LNCaP clone FGC (cell line): Measurements from ENCODE around the gene BPIFB3.

ENCODE experiments used
- DNase-seq: peaks from one replicate; pipeline ENCODE4 v3.0.0-alpha.2; 2011; ENCODE audit warnings: low read depth
- H3K4me3 ChIP-seq: 2 replicates; pipeline ENCODE4 v1.5.1; 2011; ENCODE audit warnings: mild to moderate bottlenecking, low read depth, low read length, control low read depth
- TF ChIP-seq, protein P1 (sequence below): IDR thresholded peaks from 2 replicates; pipeline ENCODE4 v1.5.1; 2012; ENCODE audit warnings: mild to moderate bottlenecking; ENCODE audit not compliant: control insufficient read depth, insufficient read depth; ENCODE audit errors: extremely low read depth

BPIFB3 gene

DNA sequence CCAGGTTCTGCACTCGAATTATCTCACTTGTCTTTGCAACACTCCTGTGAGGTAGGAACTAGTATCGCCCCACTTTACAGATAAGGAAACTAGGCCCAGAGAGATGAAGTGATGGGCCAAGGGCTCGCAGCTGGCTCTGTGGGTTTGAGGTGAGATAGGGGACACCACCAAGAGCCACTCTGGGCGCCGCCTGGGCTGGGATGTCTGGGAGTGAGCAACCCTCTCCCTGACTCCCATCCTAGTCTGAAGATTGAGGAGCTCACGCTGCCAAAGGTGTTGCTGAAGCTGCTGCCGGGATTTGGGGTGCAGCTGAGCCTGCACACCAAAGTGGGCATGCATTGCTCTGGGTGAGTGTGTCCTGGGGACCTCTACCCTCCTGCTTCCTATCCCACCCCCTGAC lies 5.4 kb downstream of the BPIFB3 start:
- DNase-seq, result no peak
- TF ChIP-seq, protein P1, sequence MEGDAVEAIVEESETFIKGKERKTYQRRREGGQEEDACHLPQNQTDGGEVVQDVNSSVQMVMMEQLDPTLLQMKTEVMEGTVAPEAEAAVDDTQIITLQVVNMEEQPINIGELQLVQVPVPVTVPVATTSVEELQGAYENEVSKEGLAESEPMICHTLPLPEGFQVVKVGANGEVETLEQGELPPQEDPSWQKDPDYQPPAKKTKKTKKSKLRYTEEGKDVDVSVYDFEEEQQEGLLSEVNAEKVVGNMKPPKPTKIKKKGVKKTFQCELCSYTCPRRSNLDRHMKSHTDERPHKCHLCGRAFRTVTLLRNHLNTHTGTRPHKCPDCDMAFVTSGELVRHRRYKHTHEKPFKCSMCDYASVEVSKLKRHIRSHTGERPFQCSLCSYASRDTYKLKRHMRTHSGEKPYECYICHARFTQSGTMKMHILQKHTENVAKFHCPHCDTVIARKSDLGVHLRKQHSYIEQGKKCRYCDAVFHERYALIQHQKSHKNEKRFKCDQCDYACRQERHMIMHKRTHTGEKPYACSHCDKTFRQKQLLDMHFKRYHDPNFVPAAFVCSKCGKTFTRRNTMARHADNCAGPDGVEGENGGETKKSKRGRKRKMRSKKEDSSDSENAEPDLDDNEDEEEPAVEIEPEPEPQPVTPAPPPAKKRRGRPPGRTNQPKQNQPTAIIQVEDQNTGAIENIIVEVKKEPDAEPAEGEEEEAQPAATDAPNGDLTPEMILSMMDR, result no peak
- no peak overlapping the region for H3K4me3 ChIP-seq

DNA sequence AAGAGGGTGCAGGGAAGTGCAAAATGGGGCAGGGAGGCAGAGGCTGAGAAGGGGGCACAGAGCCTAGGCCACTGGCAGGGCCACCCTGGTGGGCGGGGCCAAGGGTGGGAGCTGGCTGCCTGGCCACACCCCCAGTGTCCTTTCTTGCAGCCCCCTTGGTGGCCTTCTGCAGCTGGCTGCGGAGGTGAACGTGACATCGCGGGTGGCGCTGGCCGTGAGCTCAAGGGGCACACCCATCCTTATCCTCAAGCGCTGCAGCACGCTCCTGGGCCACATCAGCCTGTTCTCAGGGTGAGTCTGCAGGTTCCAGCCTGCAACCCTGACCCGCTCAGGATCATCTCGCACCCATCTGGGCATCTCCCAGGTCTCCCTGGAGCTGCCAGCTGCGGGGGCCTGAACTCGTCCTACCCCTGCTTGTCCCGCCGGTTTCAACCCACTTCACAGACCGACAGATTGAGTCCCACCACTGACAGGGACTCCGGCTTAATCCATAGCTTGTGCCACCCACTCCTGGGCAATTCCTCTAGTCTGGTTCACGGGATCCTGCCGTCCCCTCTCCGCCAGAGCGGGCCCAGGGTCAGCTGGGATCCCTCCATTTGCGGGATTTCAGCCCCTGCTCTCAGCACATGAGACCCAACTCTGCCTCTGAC lies 6.2 kb downstream of the BPIFB3 start:
- TF ChIP-seq, protein P1, result no peak
- no peak for DNase-seq
- H3K4me3 ChIP-seq, result no peak overlapping the region

DNA sequence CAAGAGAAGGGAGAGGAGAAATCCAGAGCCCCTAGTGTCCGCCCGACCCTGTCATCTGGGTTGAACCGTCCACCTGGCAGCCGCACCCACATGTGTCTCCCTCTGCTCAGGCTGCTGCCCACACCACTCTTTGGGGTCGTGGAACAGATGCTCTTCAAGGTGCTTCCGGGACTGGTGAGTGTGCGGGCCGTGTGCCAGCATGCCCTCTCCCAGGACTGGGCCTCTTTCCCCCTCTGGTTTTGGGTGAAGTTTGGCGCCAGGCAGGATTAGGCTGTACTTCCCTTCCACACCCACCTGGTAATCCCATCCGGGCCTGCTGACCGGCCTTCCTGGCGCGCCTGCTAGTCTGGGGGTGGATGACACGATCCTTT lies 7.9 kb downstream of the BPIFB3 start:
- DNase-seq, result no peak
- no peak overlapping the region for H3K4me3 ChIP-seq
- TF ChIP-seq, protein P1, result no peak

DNA sequence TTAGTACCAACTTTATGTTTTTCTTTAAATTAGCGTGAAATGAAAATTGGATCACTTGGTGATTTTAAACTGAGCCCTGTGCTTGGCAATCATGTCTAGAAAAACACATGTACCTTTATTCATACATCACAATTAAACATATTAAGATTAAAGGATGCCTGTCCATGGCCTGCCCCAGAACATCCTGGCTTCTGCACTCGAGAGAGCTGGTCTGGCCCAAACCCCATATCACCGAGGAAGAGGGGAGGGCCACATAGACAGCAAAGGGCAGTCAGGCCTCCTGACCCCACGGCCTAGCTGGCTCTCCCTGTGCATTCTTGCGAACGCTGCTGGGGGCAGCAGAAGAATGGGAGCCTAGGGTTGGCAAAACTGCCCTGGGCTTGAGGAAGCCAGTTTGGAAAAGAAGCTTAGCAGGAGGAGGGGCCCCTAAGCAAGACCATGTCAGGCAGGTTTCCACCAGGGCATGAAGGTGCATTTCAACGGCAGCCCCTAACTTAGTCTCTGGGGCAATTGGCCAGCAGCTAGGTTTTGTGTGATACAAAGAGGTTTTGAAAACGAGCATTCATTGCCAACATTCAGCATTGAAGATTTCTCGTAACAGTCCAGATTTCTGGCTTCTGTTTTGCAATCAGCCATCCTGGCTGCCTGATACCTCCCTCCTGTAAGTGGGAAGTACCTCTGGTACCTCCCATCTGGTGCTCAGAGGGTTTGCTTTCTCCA lies 8.6 kb downstream of the BPIFB3 start:
- TF ChIP-seq, protein P1, result no peak
- DNase-seq, result no peak
- no peak overlapping the region for H3K4me3 ChIP-seq

DNA sequence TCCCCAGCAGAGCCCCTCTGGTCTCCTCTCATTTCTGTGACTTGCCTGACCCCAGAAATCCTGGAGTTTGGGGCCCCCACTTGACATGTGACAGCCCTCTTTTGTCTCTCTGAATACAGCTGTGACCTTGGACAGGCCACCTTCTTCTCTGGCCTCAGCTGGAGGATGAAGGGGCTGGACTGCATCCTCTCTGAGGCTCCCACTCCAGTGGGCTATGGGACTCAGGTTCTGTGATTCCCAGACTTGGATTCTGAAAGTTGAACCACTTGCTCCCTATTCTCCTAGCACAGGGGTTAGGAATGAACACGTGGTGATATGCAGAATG lies 9.1 kb downstream of the BPIFB3 start:
- no peak overlapping the region for H3K4me3 ChIP-seq
- TF ChIP-seq, protein P1, result no peak
- no peak for DNase-seq

DNA sequence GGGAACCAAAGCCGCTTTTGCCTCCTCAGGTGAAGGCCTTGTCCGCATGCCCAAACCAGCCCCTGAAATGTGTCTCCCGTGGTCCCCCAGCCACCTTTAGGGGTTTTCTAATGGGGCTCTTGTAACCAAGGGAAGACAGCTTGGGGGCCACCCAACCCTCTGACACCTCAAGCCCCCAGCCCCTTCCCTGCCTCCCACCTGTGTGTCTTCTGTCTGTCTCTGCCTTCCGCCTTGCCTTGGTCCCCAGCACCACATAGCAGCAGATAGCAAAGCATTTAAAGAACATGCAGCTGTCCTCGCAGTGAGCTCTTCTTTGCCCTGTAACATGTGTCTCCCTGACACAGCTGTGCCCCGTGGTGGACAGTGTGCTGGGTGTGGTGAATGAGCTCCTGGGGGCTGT lies 9.6 kb downstream of the BPIFB3 start:
- DNase-seq, result no peak
- no peak overlapping the region for H3K4me3 ChIP-seq
- TF ChIP-seq, protein P1, result no peak
